ENCODE measurements around the gene SERPINI1.

DNA sequence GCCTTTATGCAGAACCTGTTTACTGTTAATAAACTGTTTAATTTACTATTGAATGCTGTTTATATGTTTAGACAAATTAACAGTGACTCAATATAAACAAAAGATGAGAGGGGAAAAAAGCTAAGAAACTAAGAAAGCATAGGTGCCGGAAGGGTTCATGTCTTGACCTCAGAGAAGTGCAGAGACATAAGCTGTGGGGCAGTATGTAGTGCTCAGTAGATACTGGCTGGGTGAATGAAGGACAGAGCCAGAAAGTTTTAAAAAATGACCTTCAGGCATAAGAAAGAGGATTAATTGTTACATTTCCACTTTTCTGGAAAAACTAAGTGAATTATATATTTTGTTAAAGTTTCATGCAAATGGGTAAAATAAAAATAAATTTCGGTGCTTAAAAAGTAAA lies 14.2 kb downstream of the SERPINI1 start:
- TF ChIP-seq, protein P1, sequence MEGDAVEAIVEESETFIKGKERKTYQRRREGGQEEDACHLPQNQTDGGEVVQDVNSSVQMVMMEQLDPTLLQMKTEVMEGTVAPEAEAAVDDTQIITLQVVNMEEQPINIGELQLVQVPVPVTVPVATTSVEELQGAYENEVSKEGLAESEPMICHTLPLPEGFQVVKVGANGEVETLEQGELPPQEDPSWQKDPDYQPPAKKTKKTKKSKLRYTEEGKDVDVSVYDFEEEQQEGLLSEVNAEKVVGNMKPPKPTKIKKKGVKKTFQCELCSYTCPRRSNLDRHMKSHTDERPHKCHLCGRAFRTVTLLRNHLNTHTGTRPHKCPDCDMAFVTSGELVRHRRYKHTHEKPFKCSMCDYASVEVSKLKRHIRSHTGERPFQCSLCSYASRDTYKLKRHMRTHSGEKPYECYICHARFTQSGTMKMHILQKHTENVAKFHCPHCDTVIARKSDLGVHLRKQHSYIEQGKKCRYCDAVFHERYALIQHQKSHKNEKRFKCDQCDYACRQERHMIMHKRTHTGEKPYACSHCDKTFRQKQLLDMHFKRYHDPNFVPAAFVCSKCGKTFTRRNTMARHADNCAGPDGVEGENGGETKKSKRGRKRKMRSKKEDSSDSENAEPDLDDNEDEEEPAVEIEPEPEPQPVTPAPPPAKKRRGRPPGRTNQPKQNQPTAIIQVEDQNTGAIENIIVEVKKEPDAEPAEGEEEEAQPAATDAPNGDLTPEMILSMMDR (conservative IDR thresholded peaks at IDR 0.05; ENCODE audit: low read length), result no peak
- TF ChIP-seq EZH2phosphoT487 (IDR thresholded peaks at IDR 0.05; ENCODE audit: borderline replicate concordance), result no peak
